GM21423 (cell line): ENCODE results near the gene RAD54L.
"Not testable (repeated sequence)": the region's sequence is repeated elsewhere in the genome, so short reads cannot be mapped to it uniquely, and the experiment has no call there.

Experiments used
- ATAC-seq: cut with Tn5 transposase; IDR thresholded peaks from one replicate; pipeline ENCODE4 v1.9.1; 2021; ENCODE audit warnings: mild to moderate bottlenecking, moderate library complexity; ENCODE audit not compliant: unreplicated experiment

RAD54L gene

GRCh38 chr1:46247436-46248121 is at the start of gene RAD54L:
TSS of gene RAD54L (plus strand) at chr1:46247763. CDS start at chr1:46248406, 643 bp downstream.
- peak; percentile 94 for ATAC-seq

- ATAC-seq: peak; percentile 87
Observed at GRCh38 chr1:46197964-46198811, 49.4 kb upstream of the RAD54L start, which contains the start of gene POMGNT1. TSS of gene POMGNT1 (minus strand) at chr1:46198434. CDS start at chr1:46197821, 613 bp downstream.

GRCh38 chr1:46199233-46199749 is 48.3 kb upstream of the RAD54L start:
- ATAC-seq: no peak

- no peak for ATAC-seq
Observed at GRCh38 chr1:46203738-46204405, 43.7 kb upstream of the RAD54L start.

- no peak for ATAC-seq
Observed at GRCh38 chr1:46204406-46204742, 43.2 kb upstream of the RAD54L start.

- no peak for ATAC-seq
Observed at GRCh38 chr1:46205141-46205540, 42.4 kb upstream of the RAD54L start.

- ATAC-seq: no peak
Observed at GRCh38 chr1:46205791-46206190, 41.8 kb upstream of the RAD54L start.

GRCh38 chr1:46206399-46206798 is 41.2 kb upstream of the RAD54L start:
- no peak for ATAC-seq

GRCh38 chr1:46210561-46210960 is 37.0 kb upstream of the RAD54L start:
- no peak for ATAC-seq

GRCh38 chr1:46211051-46211450 is 36.5 kb upstream of the RAD54L start:
- no peak for ATAC-seq

- ATAC-seq: no peak
Observed at GRCh38 chr1:46215504-46215903, 32.1 kb upstream of the RAD54L start.

- ATAC-seq: no peak
Observed at GRCh38 chr1:46218443-46218842, 29.1 kb upstream of the RAD54L start.

GRCh38 chr1:46219551-46220520 is 27.7 kb upstream of the RAD54L start:
- no peak for ATAC-seq

- no peak for ATAC-seq
Observed at GRCh38 chr1:46220808-46221207, 26.8 kb upstream of the RAD54L start.

- no peak for ATAC-seq
Observed at GRCh38 chr1:46221749-46222148, 25.8 kb upstream of the RAD54L start.

- not testable (repeated sequence) for ATAC-seq
Observed at GRCh38 chr1:46223055-46223454, 24.5 kb upstream of the RAD54L start.

- peak; percentile 56 for ATAC-seq
Observed at GRCh38 chr1:46223472-46223943, 24.1 kb upstream of the RAD54L start.

- no peak for ATAC-seq
Observed at GRCh38 chr1:46224966-46225365, 22.6 kb upstream of the RAD54L start.

- ATAC-seq: not testable (repeated sequence)
Observed at GRCh38 chr1:46231231-46231630, 16.3 kb upstream of the RAD54L start.

- ATAC-seq: no peak
Observed at GRCh38 chr1:46236882-46237281, 10.7 kb upstream of the RAD54L start.
